DOHH2 (cell line): Measurements from ENCODE around the gene USP27X.

Experiments
- CTCF ChIP-seq: fragments of 200-600 bp; sonication (generic); IDR thresholded peaks from one replicate; pipeline ENCODE4 v1.5.1; 2014; ENCODE audit warnings: antibody characterized with exemption, mild to moderate bottlenecking, low read depth, low read length; ENCODE audit not compliant: poor library complexity, severe bottlenecking
- EZH2phosphoT487 ChIP-seq: fragments of 200-600 bp; sonication (generic); IDR thresholded peaks from 2 replicates; pipeline ENCODE4 v1.6.1; 2017; ENCODE audit warnings: borderline replicate concordance, mild to moderate bottlenecking, antibody characterized with exemption, low read length, moderate library complexity, mixed read lengths

- TF ChIP-seq CTCF (peak; percentile 81), EZH2phosphoT487 (no peak)
Measured at GRCh38 chrX:49884290-49884862, 5.1 kb downstream of the USP27X start.
